Caco-2 (cell line): ENCODE results near the gene PRKAG1. TPM values are rescaled to one million over a fixed set of nuclear protein-coding genes. Genes with fewer than 3 reads are reported as not detected.

Experiments
- BruUV-seq: library from RNA; stranded (reverse); fragments of 400-500 nt; replicated peaks from 2 replicates; lab custom pipeline; 2021; lab: Mats Ljungman, UMichigan
- CTCF ChIA-PET: fragments of 300-600 bp; sonication (Branson Sonifier 250); formaldehyde crosslinking; loops from one replicate; lab custom pipeline; 2022; ENCODE audit warnings: antibody characterized with exemption; lab: Charles Lee
- POLR2A ChIA-PET: fragments of 300-600 bp; sonication (Branson Sonifier 250); formaldehyde crosslinking; loops from one replicate; lab custom pipeline; 2022; ENCODE audit warnings: antibody characterized with exemption; lab: Charles Lee
- DNase-seq, 2 experiments: peaks; one replicate each; pipeline versions ENCODE4 v3.0.0 to v3.0.0-alpha.2; 2020 to 2022
- H3K27me3 ChIP-seq: replicated peaks from 2 replicates; pipeline ENCODE4 v1.6.0; 2011; ENCODE audit warnings: low read length; ENCODE audit not compliant: control insufficient read depth, insufficient read depth
- H3K36me3 ChIP-seq: 2 replicates; pipeline ENCODE4 v1.5.1; 2011; ENCODE audit warnings: low read length; ENCODE audit not compliant: control insufficient read depth, insufficient read depth
- H3K4me1 ChIP-seq: fragments of 250-450 bp; sonication (Bioruptor Pico); 2 replicates; pipeline ENCODE4 v1.5.1; 2020; ENCODE audit warnings: mild to moderate bottlenecking
- H3K4me3 ChIP-seq: 2 replicates; pipeline ENCODE4 v1.5.1; 2011; ENCODE audit warnings: low read depth, mild to moderate bottlenecking, control low read depth, low read length
- H3K9me3 ChIP-seq: fragments of 250-450 bp; sonication (Bioruptor Pico); 2 replicates; pipeline ENCODE4 v1.5.1; 2020; ENCODE audit warnings: mild to moderate bottlenecking, moderate library complexity
- H3K27ac Mint-ChIP-seq: one replicate; pipeline ENCODE4 v1.8.0; 2022; ENCODE audit warnings: mixed read lengths; ENCODE audit not compliant: unreplicated experiment
- H3K27me3 Mint-ChIP-seq: one replicate; pipeline ENCODE4 v1.8.0; 2022; ENCODE audit warnings: mixed read lengths; ENCODE audit not compliant: insufficient read depth, unreplicated experiment
- H3K36me3 Mint-ChIP-seq: one replicate; pipeline ENCODE4 v1.8.0; 2022; ENCODE audit warnings: mild to moderate bottlenecking, mixed read lengths; ENCODE audit not compliant: insufficient read depth, unreplicated experiment
- H3K4me1 Mint-ChIP-seq: one replicate; pipeline ENCODE4 v1.8.0; 2022; ENCODE audit warnings: low read depth, mixed read lengths; ENCODE audit not compliant: unreplicated experiment
- H3K4me3 Mint-ChIP-seq: one replicate; pipeline ENCODE4 v1.8.0; 2022; ENCODE audit warnings: mild to moderate bottlenecking, moderate library complexity, mixed read lengths; ENCODE audit not compliant: unreplicated experiment
- H3K9me3 Mint-ChIP-seq: one replicate; pipeline ENCODE4 v1.8.0; 2022; ENCODE audit warnings: mixed read lengths; ENCODE audit not compliant: unreplicated experiment
- CTCF ChIP-seq, 2 experiments: fragments of 200-600 bp in 1 of 2; IDR thresholded peaks; 1 replicate in 1 of 2; 2 replicates in 1 of 2; pipeline versions ENCODE4 v1.5.1 to v1.8.0; 2011 to 2022; ENCODE audit warnings: antibody characterized with exemption in 1 of 2, control low read depth in 1 of 2, inconsistent platforms in 1 of 2, low read depth in 1 of 2, low read length in 1 of 2, mild to moderate bottlenecking in 1 of 2, moderate library complexity in 1 of 2; ENCODE audit not compliant: insufficient read depth in 1 of 2, severe bottlenecking in 1 of 2, unreplicated experiment in 1 of 2
- intact Hi-C: fragments of 100-400 bp; cut with micrococcal nuclease; formaldehyde crosslinking; loops from one replicate; pipeline ENCODE4 v1.10.0; 2022; ENCODE audit not compliant: unreplicated experiment
- total RNA-seq: library from RNA; stranded (reverse); gene quantifications from 2 replicates; pipeline ENCODE4 v1.2.3, GENCODE V29; 2022

The PRKAG1 gene
- total RNA-seq, 1 experiment from 2014 or later, result 60.3 TPM

- Mint-ChIP-seq H3K36me3 (peaks cover 92% of the 10 kb centered on the region), H3K27me3 (no peaks in the 10 kb centered on the region), H3K27ac (no peak overlapping the region), H3K4me3 (no peak overlapping the region), H3K9me3 (no peaks in the 10 kb centered on the region), H3K4me1 (no peaks in the 10 kb centered on the region)
- Histone ChIP-seq H3K36me3 (peaks cover 11% of the 10 kb centered on the region), H3K9me3 (no peaks in the 10 kb centered on the region), H3K27me3 (no peaks in the 10 kb centered on the region), H3K4me3 (no peak overlapping the region), H3K4me1 (no peaks in the 10 kb centered on the region)
- no peak for TF ChIP-seq CTCF (IDR thresholded peaks at IDR 0.05; ENCODE audit: insufficient read depth in 1 of 2, low read depth in 1 of 2, low read length in 1 of 2, severe bottlenecking in 1 of 2, unreplicated experiment in 1 of 2)
- intact Hi-C loops, result no loop called here
- no TSS peak for BruUV-seq
- POLR2A ChIA-PET, result interaction anchor here (0.6 kb wide), 1 partner anchor 174 kb away, joined by 4 read pairs; no protein-coding TSS in a partner anchor
- DNase-seq, result no peak
- CTCF ChIA-PET, result interaction anchor here (0.6 to 1.1 kb wide), 3 partner anchors 20 to 120 kb away, joined by 4 to 7 read pairs (median 6); no protein-coding TSS in a partner anchor
Measured at GRCh38 chr12:49039421-49040363, 21.1 kb upstream of the PRKAG1 start.

DNA sequence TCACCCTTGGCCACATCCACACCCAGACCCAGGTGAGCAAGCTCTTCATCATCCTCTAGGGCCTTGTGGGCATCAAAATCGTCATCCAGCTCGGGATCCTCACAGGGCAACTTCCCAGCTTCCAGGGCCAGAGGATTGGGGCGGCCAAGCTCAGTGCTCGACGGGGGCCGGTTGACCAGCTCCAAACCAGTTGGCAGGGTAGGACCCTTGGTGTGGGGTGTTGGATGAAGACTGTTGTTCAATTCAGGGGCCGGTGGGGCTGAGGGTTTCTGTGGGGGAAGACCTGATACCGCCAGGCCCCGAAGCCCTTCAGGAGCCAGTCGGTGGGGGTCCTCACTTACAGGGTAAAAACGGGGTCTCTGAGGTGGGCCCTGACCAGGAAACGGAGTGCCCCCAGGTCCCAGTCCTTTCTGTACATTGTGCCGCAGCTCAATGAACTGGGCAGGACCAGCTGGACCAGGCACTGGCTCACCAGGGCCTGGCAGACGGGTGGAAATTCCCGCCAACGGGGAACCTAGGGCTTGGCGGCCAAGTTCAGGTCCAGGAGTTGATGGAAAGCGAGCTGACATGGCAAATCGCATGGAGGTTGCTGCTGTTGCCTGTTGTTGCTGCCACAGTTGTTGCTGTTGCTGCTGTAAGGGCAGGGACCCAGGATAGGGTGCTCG, 19.8 kb upstream of the PRKAG1 start:
- no peak overlapping the region for H3K27ac Mint-ChIP-seq
- peaks cover 92% of the 10 kb centered on the region for H3K36me3 Mint-ChIP-seq
- no peak for DNase-seq
- no peaks in the 10 kb centered on the region for H3K9me3 Mint-ChIP-seq
- no peaks in the 10 kb centered on the region for H3K4me1 Mint-ChIP-seq
- Histone ChIP-seq H3K4me3 (no peak overlapping the region), H3K36me3 (peaks cover 6% of the 10 kb centered on the region), H3K4me1 (no peaks in the 10 kb centered on the region), H3K9me3 (no peaks in the 10 kb centered on the region), H3K27me3 (no peaks in the 10 kb centered on the region)
- no TSS peak for BruUV-seq
- H3K27me3 Mint-ChIP-seq, result no peaks in the 10 kb centered on the region
- intact Hi-C loops, result no loop called here
- CTCF ChIA-PET, result interaction anchor here (1.1 kb wide), 1 partner anchor 26 kb away, joined by 4 read pairs; no protein-coding TSS in a partner anchor
- TF ChIP-seq CTCF (IDR thresholded peaks at IDR 0.05; ENCODE audit: insufficient read depth in 1 of 2, low read depth in 1 of 2, low read length in 1 of 2, severe bottlenecking in 1 of 2, unreplicated experiment in 1 of 2), result no peak
- H3K4me3 Mint-ChIP-seq, result no peak overlapping the region
- POLR2A ChIA-PET, result interaction anchor here (0.6 kb wide), 1 partner anchor 93 kb away, joined by 4 read pairs; the partner anchor contains the start of gene TUBA1B

DNA sequence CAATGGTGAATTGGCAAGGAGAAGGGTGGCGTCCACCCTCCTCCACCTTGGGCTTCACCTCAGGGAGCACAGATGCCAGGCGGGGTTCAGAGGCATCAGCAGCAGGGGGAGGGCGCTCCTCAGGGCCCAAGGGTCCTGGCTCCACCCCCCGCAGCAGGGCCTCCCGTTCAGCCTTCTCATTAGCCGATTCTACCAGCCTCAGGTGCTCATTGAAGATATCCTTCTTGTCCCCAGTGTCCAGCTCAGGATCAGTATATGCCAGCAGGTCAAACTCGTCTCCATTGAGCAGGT, 19.3 kb upstream of the PRKAG1 start:
- BruUV-seq, result no TSS peak
- no peak for DNase-seq
- Histone ChIP-seq H3K4me3 (no peak overlapping the region), H3K4me1 (no peaks in the 10 kb centered on the region), H3K27me3 (no peaks in the 10 kb centered on the region), H3K36me3 (peaks cover 3% of the 10 kb centered on the region; the same call in 1 of the 2 replicates), H3K9me3 (no peaks in the 10 kb centered on the region)
- TF ChIP-seq CTCF (IDR thresholded peaks at IDR 0.05; ENCODE audit: insufficient read depth in 1 of 2, low read depth in 1 of 2, low read length in 1 of 2, severe bottlenecking in 1 of 2, unreplicated experiment in 1 of 2), result no peak
- Mint-ChIP-seq H3K4me1 (no peaks in the 10 kb centered on the region), H3K4me3 (no peak overlapping the region), H3K36me3 (peaks cover 92% of the 10 kb centered on the region), H3K27ac (no peak overlapping the region), H3K9me3 (no peaks in the 10 kb centered on the region), H3K27me3 (no peaks in the 10 kb centered on the region)
- POLR2A ChIA-PET, result no interaction called here
- CTCF ChIA-PET, result no interaction called here
- intact Hi-C loops, result no loop called here
